Nephron progenitor cell (in vitro differentiated cells): Measurements from ENCODE around the gene SOX14.

Source experiments
- DNase-seq: peaks from one replicate; pipeline ENCODE4 v3.0.0; 2021
- H3K27ac Mint-ChIP-seq: 2 replicates; pipeline ENCODE4 v1.8.0; 2021; ENCODE audit warnings: mild to moderate bottlenecking, moderate library complexity, mixed read lengths
- H3K27me3 Mint-ChIP-seq: 2 replicates; pipeline ENCODE4 v1.8.0; 2021; ENCODE audit warnings: mild to moderate bottlenecking, low read depth, mixed read lengths; ENCODE audit not compliant: poor library complexity
- H3K36me3 Mint-ChIP-seq: 2 replicates; pipeline ENCODE4 v1.8.0; 2021; ENCODE audit warnings: low read depth, mixed read lengths
- H3K4me1 Mint-ChIP-seq: 2 replicates; pipeline ENCODE4 v1.8.0; 2021; ENCODE audit warnings: mixed read lengths
- H3K4me3 Mint-ChIP-seq: 2 replicates; pipeline ENCODE4 v1.8.0; 2021; ENCODE audit warnings: mild to moderate bottlenecking, moderate library complexity, mixed read lengths
- H3K9me3 Mint-ChIP-seq: 2 replicates; pipeline ENCODE4 v1.8.0; 2021; ENCODE audit warnings: mild to moderate bottlenecking, moderate library complexity, mixed read lengths
- CTCF ChIP-seq: fragments of 200-600 bp; sonication (generic); IDR thresholded peaks from 2 replicates; pipeline ENCODE4 v1.5.0; 2021; ENCODE audit warnings: antibody characterized with exemption

SOX14 gene

GRCh38 chr3:137812023-137812422 is 47.9 kb downstream of the SOX14 start:
- no peaks in the 10 kb centered on the region for H3K9me3 Mint-ChIP-seq
- TF ChIP-seq CTCF = no peak
- no peak overlapping the region for H3K4me3 Mint-ChIP-seq
- peaks cover 13% of the 10 kb centered on the region for H3K4me1 Mint-ChIP-seq
- no peaks in the 10 kb centered on the region for H3K36me3 Mint-ChIP-seq
- H3K27ac Mint-ChIP-seq = peak overlapping the region; percentile 17
- peaks cover 7% of the 10 kb centered on the region for H3K27me3 Mint-ChIP-seq
- DNase-seq = no peak

GRCh38 chr3:137815251-137815650 is 51.1 kb downstream of the SOX14 start:
- Mint-ChIP-seq H3K27ac (no peak overlapping the region), H3K4me3 (no peak overlapping the region), H3K36me3 (no peaks in the 10 kb centered on the region), H3K27me3 (peaks cover 8% of the 10 kb centered on the region), H3K9me3 (no peaks in the 10 kb centered on the region), H3K4me1 (no peaks in the 10 kb centered on the region)
- no peak for TF ChIP-seq CTCF
- no peak for DNase-seq
